H1 (cell line): ENCODE results near the gene DNAJC2. TPM values are rescaled to one million over a fixed set of nuclear protein-coding genes. Genes with fewer than 3 reads are reported as not detected.

Experiments
- BACH1 ChIP-seq: IDR thresholded peaks from 2 replicates; pipeline ENCODE4 v1.6.1; 2012; ENCODE audit warnings: low read length, improper control_type of control experiment
- BCL11A ChIP-seq, 2 experiments: IDR thresholded peaks; one replicate each; pipeline ENCODE4 v1.6.1; 2011; ENCODE audit warnings: low read depth in 2 of 2, low read length in 2 of 2, mild to moderate bottlenecking in 2 of 2
- CBX8 ChIP-seq: fragments of 300-800, 300-1000 bp; sonication (generic); IDR thresholded peaks from 2 replicates; pipeline ENCODE4 v1.7.1; 2016; ENCODE audit warnings: low read depth, low read length, borderline replicate concordance
- CEBPB ChIP-seq: IDR thresholded peaks from 2 replicates; pipeline ENCODE4 v1.6.1; 2012; ENCODE audit warnings: low read depth, low read length
- CHD1 ChIP-seq: IDR thresholded peaks from 2 replicates; pipeline ENCODE4 v1.6.1; 2012; ENCODE audit warnings: low read depth, low read length, improper control_type of control experiment
- CTBP2 ChIP-seq: IDR thresholded peaks from 2 replicates; pipeline ENCODE4 v1.7.0; 2011; ENCODE audit warnings: borderline replicate concordance, mild to moderate bottlenecking, moderate library complexity, mixed read lengths, low read length; ENCODE audit not compliant: insufficient read depth, insufficient read length
- JUN ChIP-seq: IDR thresholded peaks from 2 replicates; pipeline ENCODE4 v1.6.1; 2011; ENCODE audit warnings: low read depth, mild to moderate bottlenecking, improper control_type of control experiment, low read length
- JUND ChIP-seq: IDR thresholded peaks from 2 replicates; pipeline ENCODE4 v1.6.1; 2011; ENCODE audit warnings: mild to moderate bottlenecking, improper control_type of control experiment, low read length
- KDM1A ChIP-seq: fragments of 200-600, 300-600 bp; sonication (generic); IDR thresholded peaks from 2 replicates; pipeline ENCODE4 v1.7.1; 2016; ENCODE audit warnings: mild to moderate bottlenecking, low read length, borderline replicate concordance
- NANOG ChIP-seq: IDR thresholded peaks from 2 replicates; pipeline ENCODE4 v1.6.1; 2011; ENCODE audit warnings: low read length, low read depth, mild to moderate bottlenecking, inconsistent platforms; ENCODE audit not compliant: insufficient read depth, poor library complexity, severe bottlenecking
- NRF1 ChIP-seq: IDR thresholded peaks from 2 replicates; pipeline ENCODE4 v1.6.1; 2011; ENCODE audit warnings: mild to moderate bottlenecking, low read depth, low read length, improper control_type of control experiment
- POLR2AphosphoS5 ChIP-seq: IDR thresholded peaks from 2 replicates; pipeline ENCODE4 v1.6.1; 2011; ENCODE audit warnings: low read depth, low read length
- RBBP5 ChIP-seq: IDR thresholded peaks from 2 replicates; pipeline ENCODE4 v1.7.1; 2012; ENCODE audit warnings: low read depth, mild to moderate bottlenecking, inconsistent platforms, low read length, moderate library complexity, borderline replicate concordance
- RFX5 ChIP-seq: IDR thresholded peaks from 2 replicates; pipeline ENCODE4 v1.6.1; 2011; ENCODE audit warnings: low read depth, low read length, improper control_type of control experiment, borderline replicate concordance
- RXRA ChIP-seq: IDR thresholded peaks from 2 replicates; pipeline ENCODE4 v1.6.1; 2011; ENCODE audit warnings: low read depth, mild to moderate bottlenecking, low read length, moderate library complexity; ENCODE audit not compliant: insufficient read depth
- SAP30 ChIP-seq: fragments of 300-600 bp; sonication (generic); IDR thresholded peaks from 2 replicates; pipeline ENCODE4 v1.7.1; 2012; ENCODE audit warnings: low read length, moderate library complexity, mild to moderate bottlenecking, inconsistent platforms; ENCODE audit not compliant: insufficient read depth, insufficient replicate concordance
- SIRT6 ChIP-seq: IDR thresholded peaks from one replicate; pipeline ENCODE4 v1.7.1; 2012; ENCODE audit warnings: low read length, inconsistent platforms
- SIX5 ChIP-seq: IDR thresholded peaks from 2 replicates; pipeline ENCODE4 v1.6.1; 2011; ENCODE audit warnings: mild to moderate bottlenecking, low read depth, low read length
- SP1 ChIP-seq: IDR thresholded peaks from 2 replicates; pipeline ENCODE4 v1.6.1; 2011; ENCODE audit warnings: low read depth, low read length
- SP2 ChIP-seq: IDR thresholded peaks from 2 replicates; pipeline ENCODE4 v1.6.1; 2012; ENCODE audit warnings: mild to moderate bottlenecking, low read length, inconsistent platforms
- TCF12 ChIP-seq: IDR thresholded peaks from 2 replicates; pipeline ENCODE4 v1.6.1; 2011; ENCODE audit warnings: low read depth, mild to moderate bottlenecking, low read length
- polyA plus RNA-seq, 7 experiments: library from polyadenylated mRNA; depleted of rRNA in 3 of 7; stranded (reverse) in 5 of 7; unstranded in 2 of 7; fragments of >200 nt in 5 of 7; fragments of 200-250 nt in 2 of 7; gene quantifications; 1 replicate in 5 of 7; 2 replicates in 1 of 7; 4 replicates in 1 of 7; pipeline versions ENCODE4 v1.2.1 to v1.2.3, GENCODE V29; 2011 to 2013; ENCODE audit warnings: missing spikeins in 2 of 7, mixed read lengths in 2 of 7
- total RNA-seq: library from RNA; stranded (reverse); fragmentation: NEBNext Ultra II Directional; extraction: Animal tissue kit (Norgen Biotek cat#: 25700); gene quantifications from 2 replicates; pipeline ENCODE4 v1.2.1, GENCODE V29; 2021
- TF ChIP-seq, protein P1 (sequence below), 3 experiments: IDR thresholded peaks; 1 replicate in 2 of 3; 2 replicates in 1 of 3; pipeline versions ENCODE4 v1.5.1 to v1.6.1; 2011; ENCODE audit warnings: low read length in 3 of 3, mild to moderate bottlenecking in 3 of 3, inconsistent platforms in 2 of 3, low read depth in 1 of 3, moderate library complexity in 1 of 3; ENCODE audit not compliant: insufficient read depth in 1 of 3; ENCODE audit errors: control extremely low read depth in 1 of 3

DNAJC2 gene
- total and polyA plus RNA-seq, 2 of the 8 experiments (the other 6 are each of a cell fraction or from before 2014, with no cell fraction given) = 9.8 to 42.2 TPM

DNA sequence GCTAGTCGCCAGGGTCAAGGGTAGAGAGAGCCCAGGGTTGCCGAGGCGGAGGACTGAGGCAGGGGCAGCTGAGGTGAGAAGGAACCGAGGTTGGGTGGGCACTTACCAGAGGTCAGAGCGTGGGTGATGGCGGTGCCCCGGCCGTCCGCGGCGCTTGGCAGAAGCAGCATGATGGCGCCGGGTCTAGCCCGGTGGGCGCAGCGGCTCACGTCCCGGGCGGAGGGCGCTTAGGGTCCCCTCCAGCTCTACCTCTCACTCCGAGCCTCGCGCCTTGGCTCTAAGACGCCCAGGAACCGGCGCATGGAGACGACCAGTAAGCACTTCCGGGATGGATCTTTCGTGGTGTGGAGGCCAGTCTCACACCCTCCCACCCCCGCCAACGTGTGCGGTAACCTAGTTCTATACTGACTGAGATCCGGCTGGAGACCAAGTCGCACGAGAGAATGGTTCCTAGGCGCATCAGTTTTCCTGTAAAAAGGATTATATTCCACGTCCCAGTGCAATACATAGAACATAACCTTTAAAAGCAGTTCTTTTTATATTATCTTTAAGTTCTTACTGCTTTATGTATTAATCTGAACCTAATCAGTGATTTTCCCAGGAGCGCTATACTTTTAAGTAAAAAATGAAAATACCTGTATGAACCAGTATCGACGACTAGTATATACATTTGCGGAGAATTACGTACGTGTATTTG lies at the start of gene DNAJC2 (continued):
- TF ChIP-seq BACH1 = peak; percentile 83
- TF ChIP-seq, protein P1, sequence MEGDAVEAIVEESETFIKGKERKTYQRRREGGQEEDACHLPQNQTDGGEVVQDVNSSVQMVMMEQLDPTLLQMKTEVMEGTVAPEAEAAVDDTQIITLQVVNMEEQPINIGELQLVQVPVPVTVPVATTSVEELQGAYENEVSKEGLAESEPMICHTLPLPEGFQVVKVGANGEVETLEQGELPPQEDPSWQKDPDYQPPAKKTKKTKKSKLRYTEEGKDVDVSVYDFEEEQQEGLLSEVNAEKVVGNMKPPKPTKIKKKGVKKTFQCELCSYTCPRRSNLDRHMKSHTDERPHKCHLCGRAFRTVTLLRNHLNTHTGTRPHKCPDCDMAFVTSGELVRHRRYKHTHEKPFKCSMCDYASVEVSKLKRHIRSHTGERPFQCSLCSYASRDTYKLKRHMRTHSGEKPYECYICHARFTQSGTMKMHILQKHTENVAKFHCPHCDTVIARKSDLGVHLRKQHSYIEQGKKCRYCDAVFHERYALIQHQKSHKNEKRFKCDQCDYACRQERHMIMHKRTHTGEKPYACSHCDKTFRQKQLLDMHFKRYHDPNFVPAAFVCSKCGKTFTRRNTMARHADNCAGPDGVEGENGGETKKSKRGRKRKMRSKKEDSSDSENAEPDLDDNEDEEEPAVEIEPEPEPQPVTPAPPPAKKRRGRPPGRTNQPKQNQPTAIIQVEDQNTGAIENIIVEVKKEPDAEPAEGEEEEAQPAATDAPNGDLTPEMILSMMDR (IDR thresholded peaks at IDR 0.05; ENCODE audit: control extremely low read depth in 1 of 3, insufficient read depth in 1 of 3, low read depth in 1 of 3, low read length in 3 of 3) = no peak
- peak; percentile 63 for TF ChIP-seq SP1
- no peak for TF ChIP-seq RFX5
- 0 out of 2 replicates have a peak, but pooled peaks have one; percentile 25 for TF ChIP-seq TCF12
- TF ChIP-seq JUND = peak; percentile 35; the same call in 1 of the 2 replicates
- no peak for TF ChIP-seq NRF1
- TF ChIP-seq KDM1A = no peak
- TF ChIP-seq RBBP5 = peak; percentile 82
- peak; percentile 96 for TF ChIP-seq POLR2AphosphoS5
- TF ChIP-seq CBX8 = no peak
- no peak for TF ChIP-seq CEBPB
- no peak for TF ChIP-seq SP2
- peak; percentile 23; the same call in 1 of the 2 replicates for TF ChIP-seq SIX5
- no peak for TF ChIP-seq BCL11A (IDR thresholded peaks at IDR 0.05; ENCODE audit: low read depth in 2 of 2, low read length in 2 of 2)
- TF ChIP-seq CTBP2 = no peak
- no peak for TF ChIP-seq NANOG
- no peak for TF ChIP-seq CHD1
- no peak for TF ChIP-seq SIRT6
- no peak for TF ChIP-seq SAP30
- TF ChIP-seq JUN = no peak
- TF ChIP-seq RXRA = no peak
